Fibroblast of pulmonary artery (primary cell): Measurements from ENCODE around the gene TLDC2.
"Not testable (repeated sequence)": the region's sequence is repeated elsewhere in the genome, so short reads cannot be mapped to it uniquely, and the experiment has no call there.

Source experiments
- DNase-seq: peaks from one replicate; pipeline ENCODE4 v3.0.0-alpha.2; 2010; ENCODE audit warnings: low read depth
- H3K4me3 ChIP-seq: replicated peaks from 2 replicates; pipeline ENCODE4 v1.5.1; 2011; ENCODE audit warnings: low read depth, mild to moderate bottlenecking, control low read depth, low read length, moderate library complexity
- CTCF ChIP-seq: IDR thresholded peaks from 2 replicates; pipeline ENCODE4 v1.5.1; 2011; ENCODE audit warnings: mild to moderate bottlenecking, control low read depth, low read length, inconsistent platforms; ENCODE audit errors: missing control alignments

Gene TLDC2

GRCh38 chr20:36833275-36834020, 42.5 kb upstream of the TLDC2 start:
- DNase-seq, result no peak
- no peak overlapping the region for H3K4me3 ChIP-seq
- no peak for TF ChIP-seq CTCF

GRCh38 chr20:36835025-36835424, 40.9 kb upstream of the TLDC2 start:
- TF ChIP-seq CTCF, result no peak
- no peak for DNase-seq
- H3K4me3 ChIP-seq, result no peak overlapping the region

GRCh38 chr20:36835453-36836198, 40.3 kb upstream of the TLDC2 start:
- no peak overlapping the region for H3K4me3 ChIP-seq
- DNase-seq, result peak; percentile 95
- no peak for TF ChIP-seq CTCF

- peak; percentile 60 for DNase-seq
- TF ChIP-seq CTCF, result peak; percentile 49
- no peak overlapping the region for H3K4me3 ChIP-seq
Observed at GRCh38 chr20:36836591-36837269, 39.2 kb upstream of the TLDC2 start.

- not testable (repeated sequence) for DNase-seq, H3K4me3 ChIP-seq
Observed at GRCh38 chr20:36838376-36838775, 37.6 kb upstream of the TLDC2 start.

GRCh38 chr20:36839150-36839549, 36.8 kb upstream of the TLDC2 start:
- H3K4me3 ChIP-seq, result no peak overlapping the region
- no peak for DNase-seq
- TF ChIP-seq CTCF, result no peak

- not testable (repeated sequence) for H3K4me3 ChIP-seq, DNase-seq
Observed at GRCh38 chr20:36841030-36841429, 34.9 kb upstream of the TLDC2 start.
